Activated CD4-positive, alpha-beta T cell treated with anti-CD3 and anti-CD28 coated beads, Interleukin-2, amount 50 U/mL, for 24 hours (primary cell): ENCODE results near the gene CLRN1.

Source experiments
- DNase-seq, 2 donors: peaks; one replicate each; pipeline ENCODE4 v3.0.0-alpha.2; 2020; ENCODE audit warnings: low read depth in 1 of 2, low spot score in 1 of 2

Gene CLRN1

GRCh38 chr3:150978566-150979148 is 6.1 kb upstream of the CLRN1 start:
- no peak for DNase-seq

- no peak for DNase-seq
These were observed 3.5 kb upstream of the CLRN1 start for GRCh38 chr3:150975992-150976368.

GRCh38 chr3:150975086-150975991 is 2.8 kb upstream of the CLRN1 start:
- DNase-seq: no peak

DNA sequence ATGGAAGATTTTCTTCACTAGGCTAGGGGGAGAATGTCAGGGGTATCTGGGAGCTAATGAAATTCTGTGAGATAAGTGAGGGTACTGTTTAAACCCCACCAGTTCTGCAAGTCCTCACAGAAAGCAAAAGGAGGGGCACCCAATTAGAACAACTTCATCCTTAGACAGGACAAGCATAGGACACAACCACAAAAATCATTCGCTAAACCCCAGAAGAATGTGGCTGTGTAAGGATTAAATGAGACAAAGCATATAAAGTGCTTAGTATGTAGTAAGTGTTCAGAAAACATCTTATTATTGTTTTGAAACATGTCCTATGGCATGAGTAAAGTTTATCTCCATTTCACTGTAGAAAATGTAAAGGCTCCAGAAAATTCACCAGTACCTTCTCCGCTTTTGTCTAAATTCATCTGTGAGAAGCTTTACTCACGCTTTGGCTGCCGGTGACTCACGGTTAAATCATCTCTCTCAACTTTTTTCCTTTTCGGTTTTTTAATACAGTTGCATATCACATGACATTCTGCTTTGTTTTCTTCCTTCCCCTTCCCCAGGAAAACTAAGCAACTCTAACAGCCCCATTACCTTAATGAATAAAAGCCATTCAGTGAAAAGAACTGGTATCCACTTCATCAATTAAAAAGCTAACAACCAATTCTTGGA is 1.7 kb downstream of the CLRN1 start:
- no peak for DNase-seq

GRCh38 chr3:150968341-150969035 is 4.0 kb downstream of the CLRN1 start:
- no peak for DNase-seq

DNA sequence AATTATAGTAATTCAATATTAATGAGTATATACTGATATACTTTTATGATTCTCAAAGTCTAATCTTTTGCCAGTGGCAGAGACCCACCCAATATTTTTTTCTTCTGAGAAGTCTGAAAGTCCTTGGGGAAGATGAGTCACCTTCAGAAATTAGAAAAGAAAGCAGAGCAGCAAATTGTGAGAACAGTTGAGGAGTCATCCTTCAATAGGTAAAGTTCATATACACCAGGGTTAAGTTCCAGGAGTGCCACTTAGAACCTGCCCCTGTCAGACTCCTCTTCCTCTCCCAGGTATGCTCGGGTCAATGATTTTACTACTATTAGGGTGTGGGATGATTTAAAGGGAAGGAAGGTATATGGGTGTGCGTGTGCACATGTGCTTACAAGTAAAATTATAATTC is 7.1 kb downstream of the CLRN1 start:
- DNase-seq: no peak

DNA sequence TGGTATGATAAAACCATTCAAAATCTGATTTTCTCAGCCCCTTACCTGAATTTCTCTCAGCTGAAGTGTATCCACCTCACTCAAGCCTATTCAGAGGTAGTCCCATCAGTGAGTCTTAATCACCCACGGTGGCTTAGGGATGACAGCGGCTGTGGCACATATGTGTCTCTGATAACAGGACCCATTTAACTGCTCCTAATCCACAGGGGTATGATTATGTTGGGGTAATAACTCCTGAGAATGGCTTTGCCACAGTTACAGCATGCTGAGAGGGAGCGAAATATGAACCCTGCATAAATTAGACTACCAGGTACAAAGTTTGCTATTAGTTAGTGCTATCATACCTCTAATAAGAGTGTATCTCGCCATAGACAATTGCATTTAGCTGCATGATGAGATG is 10.6 kb downstream of the CLRN1 start:
- no peak for DNase-seq

DNA sequence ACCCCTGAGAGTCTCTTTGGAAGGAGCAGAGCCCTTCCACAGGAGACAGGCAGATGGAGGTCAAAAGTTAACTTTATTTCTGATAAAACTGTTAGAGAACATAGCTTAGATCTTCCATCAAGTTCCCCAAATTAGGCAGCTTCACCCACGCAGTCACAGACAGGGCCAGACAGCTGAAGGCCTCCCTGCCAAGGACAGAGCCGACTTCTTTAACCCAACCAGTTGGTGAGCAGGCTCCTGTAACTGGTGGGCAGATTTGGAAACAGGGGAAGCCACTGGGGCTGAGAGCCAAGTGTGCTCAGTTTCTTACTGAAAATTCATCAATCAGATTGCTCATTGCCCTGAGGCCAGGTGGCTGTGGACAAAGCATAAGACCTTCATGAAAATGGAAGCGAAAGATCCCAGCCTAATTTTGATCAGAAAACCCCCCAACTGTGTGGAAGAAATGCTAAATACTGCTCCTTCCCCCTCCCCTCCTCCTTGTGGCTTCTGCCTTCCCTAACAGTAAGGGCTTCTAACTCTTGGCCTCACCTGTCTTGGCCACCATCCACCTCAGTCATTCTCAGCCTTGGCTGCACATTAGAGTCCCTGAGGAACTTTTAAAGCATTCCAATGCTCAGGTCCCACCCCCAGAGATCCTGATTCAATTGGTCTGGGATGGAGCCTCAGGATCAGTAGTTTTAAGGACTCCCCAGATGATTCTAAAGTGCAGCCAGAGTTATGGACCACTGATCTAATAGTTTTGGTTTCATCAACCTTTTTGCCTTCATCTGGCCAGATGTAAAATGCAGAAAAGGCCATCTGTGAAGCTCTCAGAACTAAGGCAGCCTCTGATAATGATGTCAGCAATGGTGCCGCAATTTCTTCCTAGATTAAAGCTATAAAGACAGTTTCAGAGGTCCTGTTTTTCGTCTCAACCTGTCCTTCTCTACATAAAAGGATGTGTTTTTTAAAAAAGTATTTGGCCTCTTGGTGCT is 11.5 kb downstream of the CLRN1 start:
- no peak for DNase-seq

- DNase-seq: no peak
These were observed 13.8 kb downstream of the CLRN1 start for GRCh38 chr3:150958683-150959082.

GRCh38 chr3:150956376-150956775 is 16.2 kb downstream of the CLRN1 start:
- DNase-seq: no peak

- DNase-seq: no peak
These were observed 20.6 kb downstream of the CLRN1 start for GRCh38 chr3:150951923-150952322.

DNA sequence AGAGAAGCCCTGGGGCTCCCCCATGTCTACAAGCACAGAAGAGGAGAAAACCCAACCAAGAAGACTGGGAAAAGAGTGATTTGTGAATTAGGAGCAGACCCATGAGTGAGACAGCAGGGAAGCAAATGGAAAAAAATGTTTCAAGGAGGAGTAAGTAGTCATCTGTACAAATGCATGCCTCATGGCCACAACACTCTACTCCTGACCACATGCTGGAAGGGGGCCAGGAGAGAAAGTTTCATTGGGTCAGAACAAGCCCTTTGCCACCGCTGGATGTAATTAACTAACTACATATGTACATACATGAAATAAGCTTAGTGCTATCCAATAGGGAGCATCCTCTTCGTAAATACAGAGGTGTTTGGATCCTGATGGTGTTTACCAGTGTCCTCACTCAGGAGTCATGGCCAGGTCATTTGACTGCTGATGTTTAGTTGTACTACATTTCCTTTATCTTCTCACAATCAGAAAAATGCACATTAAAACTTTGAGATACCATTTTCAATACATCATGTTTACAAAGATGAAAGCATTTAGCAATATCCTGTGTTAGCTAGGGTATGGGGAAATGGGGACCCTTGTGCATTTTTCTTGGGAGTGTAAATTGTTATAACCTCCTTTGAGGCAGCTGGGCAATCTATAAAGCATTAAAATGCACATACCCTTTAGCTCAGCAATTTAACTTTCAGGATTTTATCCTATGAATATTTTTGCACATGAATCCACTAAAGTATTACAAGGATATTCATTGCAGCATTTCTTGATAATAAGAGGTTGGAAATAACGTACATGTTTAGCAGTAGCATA is 27.1 kb downstream of the CLRN1 start:
- DNase-seq: no peak

DNA sequence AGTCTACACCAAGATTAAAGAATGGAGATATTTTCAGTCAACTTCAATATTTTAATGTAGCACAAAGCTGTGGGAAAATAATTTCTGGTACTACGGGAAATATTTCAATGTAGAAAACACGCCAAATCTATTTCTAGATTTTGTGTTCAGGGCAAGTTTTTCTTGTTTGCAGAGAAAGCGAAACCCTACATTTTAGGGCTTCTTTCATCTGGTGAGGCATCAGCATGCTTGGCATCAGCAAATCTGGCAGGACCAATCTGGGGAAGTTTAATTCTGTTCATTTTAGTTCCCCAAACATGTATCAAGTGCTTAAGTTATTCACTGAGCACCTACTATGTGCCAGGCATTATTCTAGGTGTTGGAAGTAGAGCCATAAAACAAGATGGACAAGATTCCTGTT is 30.3 kb downstream of the CLRN1 start:
- DNase-seq: no peak

DNA sequence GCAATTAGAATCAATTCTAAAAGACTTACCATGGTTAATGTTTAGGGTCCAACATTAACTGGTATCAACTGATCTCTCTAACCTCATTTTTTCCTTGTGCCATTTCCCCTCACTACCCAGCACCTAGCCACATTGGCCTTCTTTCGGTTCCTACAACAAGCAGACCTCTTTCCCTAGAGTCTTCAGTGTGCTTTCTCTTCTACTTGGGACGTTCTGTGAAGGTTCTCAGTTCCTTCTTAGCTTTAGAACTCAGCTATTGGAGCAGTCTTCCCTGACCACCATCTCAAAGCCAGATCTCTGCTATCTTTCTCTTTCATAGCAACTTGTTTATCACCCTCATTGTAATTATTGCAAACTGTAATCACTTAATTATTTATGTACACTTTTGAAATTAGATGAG is 35.8 kb downstream of the CLRN1 start:
- DNase-seq: no peak

DNA sequence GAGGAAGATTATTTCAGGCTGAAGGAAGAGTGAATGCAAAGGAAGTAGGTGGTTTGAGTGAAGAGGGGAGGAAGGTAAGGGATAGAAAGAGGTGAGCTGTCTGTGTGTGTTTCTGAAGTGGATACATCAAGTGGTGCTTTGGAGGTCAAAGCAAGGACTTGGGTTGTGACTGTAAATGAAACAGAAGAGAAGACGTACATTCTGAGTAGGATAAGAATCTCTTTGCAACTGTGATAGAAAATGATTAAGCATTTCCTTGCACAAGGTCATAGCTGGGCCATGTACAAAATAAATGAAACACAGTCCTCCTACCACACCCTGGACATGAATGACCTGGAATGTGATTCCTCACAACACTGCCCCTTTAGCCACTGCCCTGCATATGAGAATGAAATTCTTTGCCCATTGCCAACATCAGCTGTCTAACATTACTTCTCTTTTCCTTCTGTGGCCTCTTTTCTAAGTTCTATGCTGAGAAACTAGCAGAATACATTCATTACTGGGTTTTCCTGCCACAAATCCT is 39.0 kb downstream of the CLRN1 start:
- no peak for DNase-seq

- DNase-seq: no peak
These were observed 40.8 kb downstream of the CLRN1 start for GRCh38 chr3:150931745-150932144.

GRCh38 chr3:150930839-150931238 is 41.7 kb downstream of the CLRN1 start:
- DNase-seq: no peak

- DNase-seq: no peak
These were observed 44.3 kb downstream of the CLRN1 start for GRCh38 chr3:150928234-150928633.

- DNase-seq: no peak
These were observed 46.2 kb downstream of the CLRN1 start for GRCh38 chr3:150926328-150926727.
